ENCODE results near the gene CSF1R.

Gene CSF1R

GRCh38 chr5:150132740-150133139 is 46.4 kb upstream of the CSF1R start:
- H3K36me3 ChIP-seq (ENCODE audit: low read depth), result no peaks in the 10 kb centered on the region
- no peaks in the 10 kb centered on the region for H3K9me3 ChIP-seq (ENCODE audit: severe bottlenecking)
- H3K27me3 ChIP-seq (ENCODE audit: insufficient read depth, poor library complexity, severe bottlenecking), result no peaks in the 10 kb centered on the region
- H3K4me1 ChIP-seq (ENCODE audit: insufficient read depth, poor library complexity, severe bottlenecking), result no peaks in the 10 kb centered on the region
- ATAC-seq (ENCODE audit: low read depth), result no peak
- no peak for DNase-seq (ENCODE audit: low spot score)
- no peak overlapping the region for H3K27ac ChIP-seq (ENCODE audit: poor library complexity, severe bottlenecking)
- TF ChIP-seq, protein P1, sequence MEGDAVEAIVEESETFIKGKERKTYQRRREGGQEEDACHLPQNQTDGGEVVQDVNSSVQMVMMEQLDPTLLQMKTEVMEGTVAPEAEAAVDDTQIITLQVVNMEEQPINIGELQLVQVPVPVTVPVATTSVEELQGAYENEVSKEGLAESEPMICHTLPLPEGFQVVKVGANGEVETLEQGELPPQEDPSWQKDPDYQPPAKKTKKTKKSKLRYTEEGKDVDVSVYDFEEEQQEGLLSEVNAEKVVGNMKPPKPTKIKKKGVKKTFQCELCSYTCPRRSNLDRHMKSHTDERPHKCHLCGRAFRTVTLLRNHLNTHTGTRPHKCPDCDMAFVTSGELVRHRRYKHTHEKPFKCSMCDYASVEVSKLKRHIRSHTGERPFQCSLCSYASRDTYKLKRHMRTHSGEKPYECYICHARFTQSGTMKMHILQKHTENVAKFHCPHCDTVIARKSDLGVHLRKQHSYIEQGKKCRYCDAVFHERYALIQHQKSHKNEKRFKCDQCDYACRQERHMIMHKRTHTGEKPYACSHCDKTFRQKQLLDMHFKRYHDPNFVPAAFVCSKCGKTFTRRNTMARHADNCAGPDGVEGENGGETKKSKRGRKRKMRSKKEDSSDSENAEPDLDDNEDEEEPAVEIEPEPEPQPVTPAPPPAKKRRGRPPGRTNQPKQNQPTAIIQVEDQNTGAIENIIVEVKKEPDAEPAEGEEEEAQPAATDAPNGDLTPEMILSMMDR (IDR thresholded peaks at IDR 0.05; ENCODE audit: poor library complexity, severe bottlenecking), result no peak
- no peak overlapping the region for H3K4me3 ChIP-seq (ENCODE audit: severe bottlenecking)

DNA sequence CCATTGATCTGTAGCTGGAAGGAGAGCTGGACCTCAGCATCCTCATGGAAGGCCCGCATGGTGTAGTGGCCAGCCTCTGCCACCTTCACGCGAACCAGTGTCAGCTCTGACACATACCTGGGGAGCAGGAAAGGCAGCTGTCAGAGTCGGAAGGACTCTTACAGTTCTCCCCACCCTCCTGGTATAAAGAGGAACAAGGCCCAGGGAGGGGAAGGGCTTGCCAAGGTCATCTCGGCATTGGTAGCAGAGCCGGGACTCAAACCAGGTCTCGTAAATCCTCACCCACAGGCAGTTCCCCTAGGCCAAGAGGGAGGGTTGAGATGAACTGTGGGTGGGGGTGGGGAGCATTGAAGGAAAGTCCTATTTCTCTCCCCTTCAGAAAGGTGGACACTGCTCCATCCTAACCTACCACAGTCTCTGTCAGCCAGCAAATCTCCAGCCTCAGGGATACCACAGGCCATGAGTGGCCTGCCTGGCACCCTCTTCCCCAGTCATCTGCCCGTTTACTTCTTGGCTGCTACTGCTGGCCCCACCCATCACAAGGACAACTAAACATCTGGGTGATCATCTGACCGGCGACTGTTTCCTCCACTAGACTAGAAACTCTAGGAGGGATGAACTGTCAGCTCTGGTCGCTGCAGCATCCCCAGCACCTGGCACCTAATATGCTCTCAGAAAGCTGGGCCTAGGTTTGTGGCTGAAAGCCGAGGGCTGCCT is 45.8 kb upstream of the CSF1R start:
- no peaks in the 10 kb centered on the region for H3K4me1 ChIP-seq (ENCODE audit: insufficient read depth, poor library complexity, severe bottlenecking)

DNA sequence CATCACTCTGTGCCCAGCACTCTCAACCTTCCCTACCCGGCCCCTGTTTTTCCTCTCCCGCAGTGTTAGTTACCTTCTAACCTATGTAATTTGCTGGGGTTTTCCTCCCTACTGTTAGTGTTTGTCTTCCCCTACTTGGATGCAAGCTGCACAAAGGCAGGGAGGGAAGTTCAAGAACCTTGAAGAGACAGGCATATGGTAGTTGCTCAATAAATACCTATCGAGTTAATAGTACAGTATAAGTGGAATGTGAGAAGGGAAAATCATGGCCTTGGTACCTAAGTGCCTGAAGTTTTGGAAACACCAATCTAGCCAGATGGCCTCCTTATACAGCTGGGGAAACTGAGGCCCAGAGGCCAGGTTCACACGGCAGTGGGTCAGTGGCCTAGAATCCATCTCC is 45.1 kb upstream of the CSF1R start:
- H3K36me3 ChIP-seq (ENCODE audit: low read depth), result no peaks in the 10 kb centered on the region
- ATAC-seq (ENCODE audit: low read depth) (no peak), DNase-seq (ENCODE audit: low spot score) (no peak)
- no peaks in the 10 kb centered on the region for H3K4me1 ChIP-seq (ENCODE audit: insufficient read depth, poor library complexity, severe bottlenecking)
- H3K27ac ChIP-seq (ENCODE audit: poor library complexity, severe bottlenecking), result no peak overlapping the region
- TF ChIP-seq, protein P1 (IDR thresholded peaks at IDR 0.05; ENCODE audit: poor library complexity, severe bottlenecking), result no peak
- H3K4me3 ChIP-seq (ENCODE audit: severe bottlenecking), result no peak overlapping the region
- no peaks in the 10 kb centered on the region for H3K9me3 ChIP-seq (ENCODE audit: severe bottlenecking)
- no peaks in the 10 kb centered on the region for H3K27me3 ChIP-seq (ENCODE audit: insufficient read depth, poor library complexity, severe bottlenecking)

More for the DNA sequence above, 45.8 kb upstream of the CSF1R start:
- H3K36me3 ChIP-seq (ENCODE audit: low read depth), result no peaks in the 10 kb centered on the region
- no peaks in the 10 kb centered on the region for H3K9me3 ChIP-seq (ENCODE audit: severe bottlenecking)
- H3K4me3 ChIP-seq (ENCODE audit: severe bottlenecking), result no peak overlapping the region
- H3K27me3 ChIP-seq (ENCODE audit: insufficient read depth, poor library complexity, severe bottlenecking), result no peaks in the 10 kb centered on the region
- DNase-seq (ENCODE audit: low spot score) (no peak), ATAC-seq (ENCODE audit: low read depth) (no peak)
- TF ChIP-seq, protein P1 (IDR thresholded peaks at IDR 0.05; ENCODE audit: poor library complexity, severe bottlenecking), result no peak
- H3K27ac ChIP-seq (ENCODE audit: poor library complexity, severe bottlenecking), result no peak overlapping the region

- Histone ChIP-seq H3K36me3 (ENCODE audit: low read depth) (no peaks in the 10 kb centered on the region), H3K27me3 (ENCODE audit: insufficient read depth, poor library complexity, severe bottlenecking) (no peaks in the 10 kb centered on the region), H3K9me3 (ENCODE audit: severe bottlenecking) (no peaks in the 10 kb centered on the region), H3K4me1 (ENCODE audit: insufficient read depth, poor library complexity, severe bottlenecking) (no peaks in the 10 kb centered on the region), H3K4me3 (ENCODE audit: severe bottlenecking) (no peak overlapping the region), H3K27ac (ENCODE audit: poor library complexity, severe bottlenecking) (no peak overlapping the region)
- DNase-seq (ENCODE audit: low spot score) (no peak), ATAC-seq (ENCODE audit: low read depth) (no peak)
- TF ChIP-seq, protein P1 (IDR thresholded peaks at IDR 0.05; ENCODE audit: poor library complexity, severe bottlenecking), result no peak
Measured at GRCh38 chr5:150130493-150130922, 44.2 kb upstream of the CSF1R start.

DNA sequence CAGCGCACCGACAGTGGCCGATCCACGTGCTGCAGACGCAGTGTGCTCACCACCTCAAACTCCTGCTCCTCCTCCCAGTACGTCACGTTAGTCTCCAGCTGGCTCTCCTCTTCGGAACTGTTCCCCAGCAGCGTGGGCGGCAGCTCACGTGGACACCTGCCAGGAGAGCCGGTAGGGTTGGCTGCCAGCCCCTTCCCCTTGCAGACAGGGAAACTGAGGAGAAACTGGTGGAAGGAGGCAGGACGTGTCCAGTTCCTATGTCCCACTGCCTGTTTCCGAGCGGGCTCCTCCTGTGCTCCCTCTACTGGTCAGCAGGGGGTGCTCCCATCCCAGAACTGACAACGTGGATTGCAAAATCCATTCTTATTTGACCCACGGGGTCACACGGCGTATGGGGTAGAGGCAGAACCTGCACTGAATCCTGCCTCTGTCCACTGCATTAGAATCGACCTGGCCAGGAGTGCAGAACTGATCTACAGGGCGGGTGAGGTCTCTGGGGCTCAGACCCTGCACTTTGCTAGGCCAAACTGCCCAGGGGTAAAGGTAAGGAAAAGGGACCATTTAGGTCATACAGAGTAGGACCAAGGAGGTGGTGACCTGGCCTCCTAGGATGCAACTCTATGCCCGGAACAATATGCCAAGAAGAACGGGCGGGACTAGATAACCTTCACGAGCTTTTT is 43.6 kb upstream of the CSF1R start:
- Histone ChIP-seq H3K36me3 (ENCODE audit: low read depth) (no peaks in the 10 kb centered on the region), H3K27ac (ENCODE audit: poor library complexity, severe bottlenecking) (no peak overlapping the region), H3K9me3 (ENCODE audit: severe bottlenecking) (no peaks in the 10 kb centered on the region), H3K4me1 (ENCODE audit: insufficient read depth, poor library complexity, severe bottlenecking) (no peaks in the 10 kb centered on the region), H3K27me3 (ENCODE audit: insufficient read depth, poor library complexity, severe bottlenecking) (no peaks in the 10 kb centered on the region), H3K4me3 (ENCODE audit: severe bottlenecking) (no peak overlapping the region)
- peak; percentile 65 for ATAC-seq (ENCODE audit: low read depth)
- DNase-seq (ENCODE audit: low spot score), result no peak
- TF ChIP-seq, protein P1 (IDR thresholded peaks at IDR 0.05; ENCODE audit: poor library complexity, severe bottlenecking), result peak; percentile 98
